OCI-LY7 (cell line): ENCODE results near the gene E2F2. TPM values are rescaled to one million over a fixed set of nuclear protein-coding genes. Genes with fewer than 3 reads are reported as not detected.

Source experiments
- BruUV-seq: library from RNA; stranded (reverse); fragments of 400-500 nt; replicated peaks from 2 replicates; lab custom pipeline; 2021; lab: Mats Ljungman, UMichigan
- CTCF ChIA-PET: fragments of 300-600 bp; sonication (Branson Sonifier 250); formaldehyde crosslinking; loops from one replicate; lab custom pipeline; 2022; ENCODE audit warnings: antibody characterized with exemption; ENCODE audit not compliant: unreplicated experiment; lab: Charles Lee
- POLR2A ChIA-PET: fragments of 300-600 bp; sonication (Branson Sonifier 250); formaldehyde crosslinking; loops from one replicate; lab custom pipeline; 2022; ENCODE audit warnings: antibody characterized with exemption; lab: Charles Lee
- DNase-seq: peaks from one replicate; pipeline ENCODE4 v3.0.0-alpha.2; 2015; ENCODE audit warnings: low spot score
- H2AFZ ChIP-seq: fragments of 200-600 bp; sonication (generic), shearing (Covaris generic); 2 replicates; pipeline ENCODE4 v1.6.1; 2014; ENCODE audit warnings: mild to moderate bottlenecking, antibody characterized with exemption, low read length, moderate library complexity
- H3K27ac ChIP-seq: fragments of 200-600 bp; sonication (generic); 2 replicates; pipeline ENCODE4 v1.5.1; 2014; ENCODE audit warnings: mixed run types, low read depth, mild to moderate bottlenecking, moderate library complexity, low read length, inconsistent platforms; ENCODE audit not compliant: poor library complexity, severe bottlenecking
- H3K36me3 ChIP-seq: fragments of 200-600 bp; sonication (generic); 2 replicates; pipeline ENCODE4 v1.6.1; 2014; ENCODE audit warnings: mild to moderate bottlenecking, antibody characterized with exemption, low read length, moderate library complexity, mixed read lengths; ENCODE audit not compliant: insufficient read depth
- H3K4me1 ChIP-seq: fragments of 200-600 bp; sonication (generic); 2 replicates; pipeline ENCODE4 v1.5.1; 2014; ENCODE audit warnings: mild to moderate bottlenecking, low read length; ENCODE audit not compliant: insufficient read depth, poor library complexity, severe bottlenecking
- H3K4me2 ChIP-seq: fragments of 200-600 bp; sonication (generic); 2 replicates; pipeline ENCODE4 v1.6.1; 2014; ENCODE audit warnings: mild to moderate bottlenecking, low read length
- H3K4me3 ChIP-seq: fragments of 200-600 bp; sonication (generic); 2 replicates; pipeline ENCODE4 v1.5.1; 2014; ENCODE audit warnings: mild to moderate bottlenecking, low read depth, low read length; ENCODE audit not compliant: poor library complexity, severe bottlenecking
- H3K79me2 ChIP-seq: fragments of 200-600 bp; sonication (generic); 2 replicates; pipeline ENCODE4 v1.6.1; 2016; ENCODE audit warnings: low read depth, mild to moderate bottlenecking, low read length, moderate library complexity, mixed read lengths; ENCODE audit not compliant: insufficient read depth
- H3K9me2 ChIP-seq: fragments of 200-600 bp; sonication (generic); 2 replicates; pipeline ENCODE4 v1.6.1; 2016; ENCODE audit warnings: mild to moderate bottlenecking, low read length, mixed read lengths; ENCODE audit not compliant: insufficient read depth
- H3K9me3 ChIP-seq: fragments of 200-600 bp; sonication (generic); 2 replicates; pipeline ENCODE4 v1.6.1; 2014; ENCODE audit warnings: mild to moderate bottlenecking, mixed run types, low read length, mixed read lengths
- H4K20me1 ChIP-seq: fragments of 200-600 bp; sonication (generic); 2 replicates; pipeline ENCODE4 v1.6.1; 2014; ENCODE audit warnings: mild to moderate bottlenecking, antibody characterized with exemption, low read length, moderate library complexity, mixed read lengths; ENCODE audit not compliant: insufficient read depth
- EZH2phosphoT487 ChIP-seq: fragments of 200-600 bp; sonication (generic); IDR thresholded peaks from 2 replicates; pipeline ENCODE4 v1.6.1; 2018; ENCODE audit warnings: low read depth, borderline replicate concordance, mild to moderate bottlenecking, mixed run types, antibody characterized with exemption, low read length, moderate library complexity, mixed read lengths
- intact Hi-C: fragments of 100-400 bp; cut with micrococcal nuclease; formaldehyde crosslinking; loops from one replicate; pipeline ENCODE4 v1.10.0; 2022; ENCODE audit not compliant: unreplicated experiment
- total RNA-seq, 2 experiments: library from RNA; depleted of rRNA in 1 of 2; stranded (reverse); fragments of >200 nt in 1 of 2; shearing (Covaris generic) in 1 of 2; gene quantifications; 2 replicates each; pipeline ENCODE4 v1.2.3, GENCODE V29; 2014 to 2022
- TF ChIP-seq, protein P1 (sequence below): fragments of 200-600 bp; sonication (generic); conservative IDR thresholded peaks from 2 replicates; pipeline ENCODE4 v1.5.1; 2014; ENCODE audit warnings: mild to moderate bottlenecking, antibody characterized with exemption, low read length, moderate library complexity, mixed read lengths

The E2F2 gene
- total RNA-seq, 2 experiments from 2014 or later: 203 to 212 TPM

DNA sequence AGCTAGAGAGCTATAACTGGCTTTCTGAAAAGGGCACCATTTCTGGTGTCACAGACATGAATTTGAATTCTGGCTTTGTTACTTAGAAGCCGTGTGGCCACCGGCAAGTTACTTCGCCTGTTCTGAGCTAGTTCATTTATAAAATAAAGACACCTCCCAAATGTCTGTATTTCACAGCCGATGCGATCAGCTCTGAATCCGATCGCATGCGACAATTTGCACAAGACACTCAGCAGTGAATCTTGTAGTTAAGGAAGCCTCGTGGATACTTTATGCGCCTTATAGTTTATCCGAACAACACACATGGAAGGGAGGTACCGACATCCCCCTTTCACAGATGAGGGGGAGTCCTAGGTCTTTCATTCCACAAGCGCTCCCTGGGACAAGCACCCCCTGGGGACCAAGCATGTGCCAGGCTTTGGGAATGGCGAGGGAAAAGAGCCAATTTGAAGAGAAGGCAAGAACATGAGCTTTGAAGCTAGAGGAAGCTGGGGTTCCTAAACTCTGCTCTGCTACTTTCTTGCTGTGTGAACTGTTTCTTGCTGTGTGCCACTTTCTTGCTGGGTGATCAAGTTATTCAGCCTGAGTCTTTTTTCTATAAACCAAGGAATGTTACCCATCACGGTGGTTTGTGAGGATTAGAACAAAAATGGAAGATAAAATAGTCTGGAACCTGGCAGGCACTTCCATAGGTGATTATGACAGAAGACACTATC lies 24.4 kb upstream of the E2F2 start:
- Histone ChIP-seq H2AFZ (no peak overlapping the region), H3K4me1 (peaks cover 68% of the 10 kb centered on the region), H3K4me3 (peak overlapping the region; percentile 94), H3K9me3 (no peaks in the 10 kb centered on the region), H3K36me3 (peaks cover 28% of the 10 kb centered on the region), H3K9me2 (no peaks in the 10 kb centered on the region), H4K20me1 (peaks cover 18% of the 10 kb centered on the region), H3K4me2 (peak overlapping the region; percentile 93), H3K79me2 (peaks cover 46% of the 10 kb centered on the region), H3K27ac (peak overlapping the region; percentile 97)
- ChIA-PET CTCF (interaction anchor here (0.6 to 1.7 kb wide), 5 partner anchors 11 to 80 kb away, joined by 3 to 5 read pairs (median 3); no protein-coding TSS in a partner anchor), POLR2A (interaction anchor here (0.6 to 12.1 kb wide), 28 partner anchors 10 to 353 kb away, joined by 3 to 259 read pairs (median 4); partner anchors contain the start of gene E2F2)
- TSS peak; percentile 84 for BruUV-seq
- peak; percentile 86 for DNase-seq
- intact Hi-C loops: loop anchor here (2.0 kb wide), 1 partner anchor 79 kb away; no protein-coding TSS in a partner anchor
- TF ChIP-seq, protein P1, sequence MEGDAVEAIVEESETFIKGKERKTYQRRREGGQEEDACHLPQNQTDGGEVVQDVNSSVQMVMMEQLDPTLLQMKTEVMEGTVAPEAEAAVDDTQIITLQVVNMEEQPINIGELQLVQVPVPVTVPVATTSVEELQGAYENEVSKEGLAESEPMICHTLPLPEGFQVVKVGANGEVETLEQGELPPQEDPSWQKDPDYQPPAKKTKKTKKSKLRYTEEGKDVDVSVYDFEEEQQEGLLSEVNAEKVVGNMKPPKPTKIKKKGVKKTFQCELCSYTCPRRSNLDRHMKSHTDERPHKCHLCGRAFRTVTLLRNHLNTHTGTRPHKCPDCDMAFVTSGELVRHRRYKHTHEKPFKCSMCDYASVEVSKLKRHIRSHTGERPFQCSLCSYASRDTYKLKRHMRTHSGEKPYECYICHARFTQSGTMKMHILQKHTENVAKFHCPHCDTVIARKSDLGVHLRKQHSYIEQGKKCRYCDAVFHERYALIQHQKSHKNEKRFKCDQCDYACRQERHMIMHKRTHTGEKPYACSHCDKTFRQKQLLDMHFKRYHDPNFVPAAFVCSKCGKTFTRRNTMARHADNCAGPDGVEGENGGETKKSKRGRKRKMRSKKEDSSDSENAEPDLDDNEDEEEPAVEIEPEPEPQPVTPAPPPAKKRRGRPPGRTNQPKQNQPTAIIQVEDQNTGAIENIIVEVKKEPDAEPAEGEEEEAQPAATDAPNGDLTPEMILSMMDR: no peak
- TF ChIP-seq EZH2phosphoT487: no peak

DNA sequence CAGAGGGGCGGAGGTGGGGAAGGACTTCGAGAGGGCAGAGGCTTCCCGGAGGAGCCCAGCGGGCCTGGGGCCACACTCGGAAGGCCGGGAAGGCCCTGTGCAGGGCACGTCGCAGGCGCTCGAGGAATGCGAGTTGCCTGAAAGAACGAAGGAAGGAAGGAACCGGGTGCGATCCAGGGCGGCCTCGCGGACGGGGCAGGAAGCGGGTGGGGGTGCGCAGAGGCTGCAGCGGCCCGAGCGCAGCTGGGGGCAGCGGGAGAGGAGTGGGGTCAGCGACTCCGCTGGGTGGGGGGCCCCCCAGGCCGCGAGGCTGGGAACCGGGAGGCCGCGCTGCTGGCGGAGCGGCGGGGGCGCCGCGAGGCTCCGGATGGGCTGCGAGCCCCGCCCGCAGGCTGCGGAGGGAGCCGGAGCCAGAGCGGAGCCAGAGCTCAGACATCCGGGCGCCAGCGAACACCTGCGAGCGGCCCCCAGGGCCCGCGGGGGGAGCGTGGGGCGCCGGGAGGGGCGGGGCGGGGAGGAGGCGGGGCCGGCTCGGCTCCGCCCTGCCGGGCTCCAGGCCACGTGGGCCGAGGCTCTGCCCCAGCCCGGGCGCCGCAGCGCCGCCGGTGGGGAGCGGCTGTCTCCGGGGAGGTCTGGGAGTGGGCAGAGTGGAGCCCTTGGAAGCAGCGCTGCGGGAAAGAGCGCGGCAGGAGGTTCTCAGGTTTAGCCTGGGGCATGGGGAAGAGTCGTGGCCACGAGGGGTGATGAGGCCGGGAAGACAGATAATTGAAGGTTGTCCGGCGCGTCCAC lies 23.6 kb upstream of the E2F2 start:
- intact Hi-C loops: loop anchor here (1.0 to 2.0 kb wide), 2 partner anchors 59 to 80 kb away; no protein-coding TSS in a partner anchor
- H3K79me2 ChIP-seq: peaks cover 39% of the 10 kb centered on the region
- peak overlapping the region; percentile 98 for H3K4me2 ChIP-seq
- peak; percentile 95 for DNase-seq
- H4K20me1 ChIP-seq: peaks cover 18% of the 10 kb centered on the region
- H3K9me2 ChIP-seq: no peaks in the 10 kb centered on the region
- no TSS peak for BruUV-seq
- peak overlapping the region; percentile 94 for H3K4me3 ChIP-seq
- no peaks in the 10 kb centered on the region for H3K9me3 ChIP-seq
- ChIA-PET POLR2A (interaction anchor here (0.6 to 12.1 kb wide), 24 partner anchors 9 to 354 kb away, joined by 3 to 259 read pairs (median 7); partner anchors contain the start of gene E2F2), CTCF (interaction anchor here (0.5 to 1.7 kb wide), 7 partner anchors 9 to 103 kb away, joined by 3 to 7 read pairs (median 4); no protein-coding TSS in a partner anchor)
- H3K27ac ChIP-seq: peak overlapping the region; percentile 97
- peaks cover 68% of the 10 kb centered on the region for H3K4me1 ChIP-seq
- H3K36me3 ChIP-seq: peaks cover 28% of the 10 kb centered on the region
- TF ChIP-seq, protein P1: peak; percentile 38
- TF ChIP-seq EZH2phosphoT487: no peak
- H2AFZ ChIP-seq: no peak overlapping the region
